ENCODE data around the gene GPC3. TPM values are rescaled to one million over a fixed set of nuclear protein-coding genes. Genes with fewer than 3 reads are reported as not detected.

GPC3 gene
- total and polyA plus RNA-seq, 5 donors: 6.7 to 15.5 (median 7.5) TPM

GRCh38 chrX:133660281-133660680 is 325.1 kb downstream of the GPC3 start:
- Histone ChIP-seq H3K27ac (ENCODE audit: low read length) (no peak overlapping the region), H3K9me3 (ENCODE audit: control insufficient read depth, low read length) (no peaks in the 10 kb centered on the region), H3K4me3 (ENCODE audit: low read length) (no peak overlapping the region), H3K27me3 (ENCODE audit: control insufficient read depth, insufficient read depth) (no peaks in the 10 kb centered on the region), H3K4me1 (ENCODE audit: control insufficient read depth, insufficient read depth, low read length) (no peaks in the 10 kb centered on the region)
- no peak for DNase-seq
- intact Hi-C loops (cut with DNase I): no loop called here
- ATAC-seq: no peak

DNA sequence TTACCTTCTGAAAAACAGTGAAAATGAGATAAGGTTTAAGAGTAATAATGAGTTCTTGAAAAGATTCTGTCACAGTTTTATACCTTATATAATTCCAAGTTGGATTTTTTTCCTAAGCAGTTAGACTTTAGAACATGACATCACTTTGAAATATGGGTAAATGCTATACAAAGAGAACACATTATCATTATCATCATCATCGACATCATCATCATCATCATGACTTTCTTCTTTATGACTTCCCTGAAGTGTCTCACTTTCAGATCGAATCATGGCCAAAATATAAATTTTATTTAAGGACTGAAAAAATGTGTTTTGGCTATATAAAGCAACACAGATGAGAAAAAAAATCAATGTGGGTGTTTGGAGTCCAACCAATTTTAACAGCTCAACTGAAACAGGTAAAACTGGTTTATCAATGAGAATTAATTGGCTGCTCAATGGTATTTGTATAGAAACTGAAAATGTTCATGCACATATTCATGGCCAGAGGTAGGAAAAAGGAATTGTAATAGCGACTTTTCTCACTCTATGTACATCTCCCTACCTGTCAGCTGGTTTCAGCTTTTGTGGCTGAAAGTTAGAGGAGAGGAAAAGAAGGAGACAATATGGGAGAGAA is 327.0 kb downstream of the GPC3 start:
- Histone ChIP-seq H3K27ac (ENCODE audit: low read length) (no peak overlapping the region), H3K27me3 (ENCODE audit: control insufficient read depth, insufficient read depth) (no peaks in the 10 kb centered on the region), H3K4me1 (ENCODE audit: control insufficient read depth, insufficient read depth, low read length) (no peaks in the 10 kb centered on the region), H3K9me3 (ENCODE audit: control insufficient read depth, low read length) (no peaks in the 10 kb centered on the region), H3K4me3 (ENCODE audit: low read length) (no peak overlapping the region)
- WGBS: 92% methylated on average over 3 of the region's 3 CpGs
- DNase-seq (no peak), ATAC-seq (no peak)
- intact Hi-C loops (cut with DNase I): loop anchor here in 1 of 4 donors (10.0 kb wide), 1 partner anchor 324 kb away; no protein-coding TSS in a partner anchor

GRCh38 chrX:133655275-133656265 is 329.8 kb downstream of the GPC3 start:
- intact Hi-C loops (cut with DNase I): loop anchor here in 1 of 4 donors (10.0 kb wide), 1 partner anchor 321 kb away; no protein-coding TSS in a partner anchor
- ATAC-seq (no peak), DNase-seq (no peak)
- Histone ChIP-seq H3K4me3 (ENCODE audit: low read length) (no peak overlapping the region), H3K9me3 (ENCODE audit: control insufficient read depth, low read length) (no peaks in the 10 kb centered on the region), H3K4me1 (ENCODE audit: control insufficient read depth, insufficient read depth, low read length) (no peaks in the 10 kb centered on the region), H3K27me3 (ENCODE audit: control insufficient read depth, insufficient read depth) (no peaks in the 10 kb centered on the region), H3K27ac (ENCODE audit: low read length) (no peak overlapping the region)
- 53% methylated on average over 2 of the region's 2 CpGs for WGBS

- Histone ChIP-seq H3K4me1 (ENCODE audit: control insufficient read depth, insufficient read depth, low read length) (no peaks in the 10 kb centered on the region), H3K27me3 (ENCODE audit: control insufficient read depth, insufficient read depth) (no peaks in the 10 kb centered on the region), H3K9me3 (ENCODE audit: control insufficient read depth, low read length) (no peaks in the 10 kb centered on the region), H3K27ac (ENCODE audit: low read length) (no peak overlapping the region), H3K4me3 (ENCODE audit: low read length) (no peak overlapping the region)
- DNase-seq: no peak
- intact Hi-C loops (cut with DNase I): loop anchor here in 1 of 4 donors (10.0 kb wide), 1 partner anchor 320 kb away; no protein-coding TSS in a partner anchor
- no peak for ATAC-seq
Observed at GRCh38 chrX:133654811-133655210, 330.6 kb downstream of the GPC3 start.

DNA sequence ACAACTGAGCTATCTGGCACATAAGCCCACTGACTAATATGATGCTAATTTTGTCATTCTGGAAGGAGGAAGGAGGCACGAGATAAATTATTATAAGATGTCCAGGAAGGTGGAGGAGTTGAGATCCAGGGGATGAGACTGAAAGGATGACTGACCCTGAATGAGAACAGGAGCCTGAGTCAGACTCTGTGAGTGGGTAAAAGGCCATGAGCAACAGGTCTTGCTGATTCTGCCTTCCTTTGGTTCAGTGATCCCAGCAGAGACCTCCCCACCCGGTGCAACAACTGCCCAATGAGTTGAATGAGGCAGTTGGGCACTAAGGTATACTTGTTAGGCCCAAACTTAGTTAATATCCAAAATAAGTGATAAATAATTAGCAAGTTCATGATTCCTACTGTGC is 332.0 kb downstream of the GPC3 start:
- Histone ChIP-seq H3K27me3 (ENCODE audit: control insufficient read depth, insufficient read depth) (no peaks in the 10 kb centered on the region), H3K9me3 (ENCODE audit: control insufficient read depth, low read length) (no peaks in the 10 kb centered on the region), H3K4me3 (ENCODE audit: low read length) (no peak overlapping the region), H3K27ac (ENCODE audit: low read length) (no peak overlapping the region), H3K4me1 (ENCODE audit: control insufficient read depth, insufficient read depth, low read length) (no peaks in the 10 kb centered on the region)
- DNase-seq (no peak), ATAC-seq (no peak)
- 76% methylated on average over 2 of the region's 2 CpGs for WGBS
- intact Hi-C loops (cut with DNase I): loop anchor here in 1 of 4 donors (10.0 kb wide), 1 partner anchor 319 kb away; no protein-coding TSS in a partner anchor

DNA sequence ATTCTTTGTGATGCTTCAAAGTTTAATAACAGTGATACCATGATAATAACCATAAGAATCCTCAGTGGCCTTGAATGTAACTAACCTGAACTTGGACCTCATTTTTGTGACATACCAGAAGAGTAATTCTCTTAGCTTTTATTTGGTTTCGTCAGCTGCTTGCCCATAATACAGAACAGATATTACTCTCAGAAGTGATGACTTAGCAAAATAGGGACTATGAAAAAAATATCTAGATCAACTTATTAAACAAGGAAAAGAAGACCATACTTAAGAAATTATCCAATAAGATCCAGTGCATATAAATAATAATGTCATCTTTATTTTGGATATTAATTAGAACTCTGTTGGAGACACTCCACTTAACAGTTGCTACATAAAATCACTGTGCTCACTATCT is 333.2 kb downstream of the GPC3 start:
- no peaks in the 10 kb centered on the region for H3K27me3 ChIP-seq (ENCODE audit: control insufficient read depth, insufficient read depth)
- DNase-seq (no peak), ATAC-seq (no peak)
- H3K4me3 ChIP-seq (ENCODE audit: low read length): no peak overlapping the region
- 94% methylated on average over 1 of the region's 1 CpG for WGBS
- intact Hi-C loops (cut with DNase I): loop anchor here in 1 of 4 donors (10.0 kb wide), 1 partner anchor 317 kb away; no protein-coding TSS in a partner anchor
- no peaks in the 10 kb centered on the region for H3K4me1 ChIP-seq (ENCODE audit: control insufficient read depth, insufficient read depth, low read length)
- H3K27ac ChIP-seq (ENCODE audit: low read length): no peak overlapping the region
- no peaks in the 10 kb centered on the region for H3K9me3 ChIP-seq (ENCODE audit: control insufficient read depth, low read length)

- Histone ChIP-seq H3K4me1 (ENCODE audit: control insufficient read depth, insufficient read depth, low read length) (no peaks in the 10 kb centered on the region), H3K4me3 (ENCODE audit: low read length) (no peak overlapping the region), H3K27ac (ENCODE audit: low read length) (no peak overlapping the region), H3K27me3 (ENCODE audit: control insufficient read depth, insufficient read depth) (no peaks in the 10 kb centered on the region), H3K9me3 (ENCODE audit: control insufficient read depth, low read length) (no peaks in the 10 kb centered on the region)
- DNase-seq (no peak), ATAC-seq (no peak)
- 24% methylated on average over 1 of the region's 1 CpG for WGBS
- intact Hi-C loops (cut with DNase I): loop anchor here in 1 of 4 donors (10.0 kb wide), 1 partner anchor 315 kb away; no protein-coding TSS in a partner anchor
Observed at GRCh38 chrX:133650239-133650638, 335.2 kb downstream of the GPC3 start.

DNA sequence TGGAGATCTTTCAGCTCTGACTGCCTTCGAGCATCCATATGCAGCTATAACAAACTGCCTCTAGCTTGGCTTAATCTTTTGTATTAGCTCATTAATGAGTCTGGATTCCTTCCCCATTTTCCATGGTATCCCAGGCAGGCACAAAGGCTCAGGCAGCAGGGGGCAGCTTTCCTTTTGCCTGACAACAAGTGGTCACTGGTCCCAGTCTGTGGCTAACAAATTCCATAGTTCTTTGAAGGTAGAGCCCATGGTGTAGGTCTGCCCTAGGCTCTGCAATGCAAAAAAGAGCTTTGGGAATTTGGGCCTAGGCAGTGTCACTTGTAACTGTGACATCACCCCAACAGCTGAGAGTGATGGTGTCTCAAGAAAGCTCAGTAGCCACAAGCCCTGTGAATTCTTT is 335.7 kb downstream of the GPC3 start:
- intact Hi-C loops (cut with DNase I): loop anchor here in 1 of 4 donors (10.0 kb wide), 1 partner anchor 315 kb away; no protein-coding TSS in a partner anchor
- WGBS: 83% methylated on average over 1 of the region's 1 CpG
- H3K27me3 ChIP-seq (ENCODE audit: control insufficient read depth, insufficient read depth): no peaks in the 10 kb centered on the region
- no peaks in the 10 kb centered on the region for H3K4me1 ChIP-seq (ENCODE audit: control insufficient read depth, insufficient read depth, low read length)
- no peak overlapping the region for H3K4me3 ChIP-seq (ENCODE audit: low read length)
- no peaks in the 10 kb centered on the region for H3K9me3 ChIP-seq (ENCODE audit: control insufficient read depth, low read length)
- H3K27ac ChIP-seq (ENCODE audit: low read length): no peak overlapping the region
- DNase-seq (no peak), ATAC-seq (no peak)

- WGBS: 84% methylated on average over 4 of the region's 4 CpGs
Observed at GRCh38 chrX:133648594-133648993, 336.8 kb downstream of the GPC3 start.

DNA sequence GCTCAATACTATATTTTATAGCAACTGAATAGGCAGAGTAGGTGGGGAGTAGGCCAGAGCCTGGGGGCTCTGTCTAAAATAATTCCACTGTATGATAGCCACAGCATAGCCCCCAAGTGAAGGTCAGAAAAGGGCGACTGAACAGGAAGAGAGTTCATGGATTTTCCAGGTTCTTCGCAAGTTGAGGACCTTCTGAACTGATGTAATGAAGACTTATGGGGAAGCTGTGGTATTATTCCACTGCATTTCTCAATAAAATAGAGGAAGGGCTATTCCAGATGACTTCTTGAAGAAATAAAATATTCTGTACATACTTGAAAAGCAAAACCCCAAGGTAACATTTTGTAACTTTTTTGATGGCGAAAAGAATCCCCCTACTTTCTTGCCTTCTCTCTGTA is 338.7 kb downstream of the GPC3 start:
- intact Hi-C loops (cut with DNase I): no loop called here
- DNase-seq (no peak), ATAC-seq (no peak)
- H3K27ac ChIP-seq (ENCODE audit: low read length): no peak overlapping the region
- no peaks in the 10 kb centered on the region for H3K9me3 ChIP-seq (ENCODE audit: control insufficient read depth, low read length)
- no peaks in the 10 kb centered on the region for H3K27me3 ChIP-seq (ENCODE audit: control insufficient read depth, insufficient read depth)
- WGBS: 80% methylated on average over 3 of the region's 3 CpGs
- H3K4me3 ChIP-seq (ENCODE audit: low read length): no peak overlapping the region
- no peaks in the 10 kb centered on the region for H3K4me1 ChIP-seq (ENCODE audit: control insufficient read depth, insufficient read depth, low read length)

More at GRCh38 chrX:133648594-133648993, 336.8 kb downstream of the GPC3 start:
- Histone ChIP-seq H3K4me3 (ENCODE audit: low read length) (no peak overlapping the region), H3K27me3 (ENCODE audit: control insufficient read depth, insufficient read depth) (no peaks in the 10 kb centered on the region), H3K9me3 (ENCODE audit: control insufficient read depth, low read length) (no peaks in the 10 kb centered on the region), H3K4me1 (ENCODE audit: control insufficient read depth, insufficient read depth, low read length) (no peaks in the 10 kb centered on the region), H3K27ac (ENCODE audit: low read length) (no peak overlapping the region)
- intact Hi-C loops (cut with DNase I): no loop called here
- DNase-seq: no peak
- ATAC-seq: no peak
